Endothelial cell of umbilical vein (primary cell): ENCODE measurements around the gene HEXIM2. TPM values are rescaled to one million over a fixed set of nuclear protein-coding genes. Genes with fewer than 3 reads are reported as not detected.

Experiments
- BruUV-seq: library from RNA; stranded (reverse); fragments of 400-500 nt; replicated peaks from 2 replicates; lab custom pipeline; 2021; lab: Mats Ljungman, UMichigan
- CTCF ChIA-PET: fragments of 300-600, 350-600 bp; sonication (Branson Sonifier 250); formaldehyde crosslinking; loops from one replicate; lab custom pipeline; 2021; ENCODE audit warnings: antibody characterized with exemption, inconsistent platforms; lab: Charles Lee
- POLR2A ChIA-PET: fragments of 300-600, 350-600 bp; sonication (Branson Sonifier 250); formaldehyde crosslinking; loops from one replicate; lab custom pipeline; 2021; ENCODE audit warnings: antibody characterized with exemption, inconsistent platforms; lab: Charles Lee
- DNase-seq: peaks from one replicate; pipeline ENCODE4 v3.0.0-alpha.2; 2011; ENCODE audit warnings: low read depth, low spot score
- FAIRE-seq: peaks from 2 replicates; lab custom pipeline; 2011; peaks lifted over from hg19 to GRCh38; lab: Jason Lieb, UNC
- H2AFZ ChIP-seq: 2 replicates; pipeline ENCODE4 v1.6.0; 2012; ENCODE audit warnings: low read depth, low read length, control low read depth, inconsistent platforms
- H3K27ac ChIP-seq: 2 replicates; pipeline ENCODE4 v1.5.1; 2011; ENCODE audit warnings: low read depth, mild to moderate bottlenecking, control low read depth, low read length, moderate library complexity; ENCODE audit not compliant: insufficient read depth
- H3K27me3 ChIP-seq, 2 experiments: 2 replicates each; pipeline versions ENCODE4 v1.6.0 to v1.6.1; 2011; ENCODE audit warnings: low read length in 2 of 2, mixed read lengths in 1 of 2; ENCODE audit not compliant: control insufficient read depth in 2 of 2, insufficient read depth in 2 of 2
- H3K36me3 ChIP-seq, 2 experiments: 2 replicates in 1 of 2; 3 replicates in 1 of 2; pipeline ENCODE4 v1.5.1; 2011; ENCODE audit warnings: low read length in 2 of 2, mild to moderate bottlenecking in 1 of 2, moderate library complexity in 1 of 2; ENCODE audit not compliant: control insufficient read depth in 2 of 2, insufficient read depth in 2 of 2; ENCODE audit errors: extremely low read depth in 1 of 2
- H3K4me1 ChIP-seq: 3 replicates; pipeline ENCODE4 v1.5.1; 2011; ENCODE audit warnings: mild to moderate bottlenecking, low read length; ENCODE audit not compliant: control insufficient read depth, insufficient read depth; ENCODE audit errors: extremely low read depth
- H3K4me2 ChIP-seq: 2 replicates; pipeline ENCODE4 v1.6.1; 2011; ENCODE audit warnings: low read length, control low read depth, mixed read lengths; ENCODE audit not compliant: insufficient read depth
- H3K4me3 ChIP-seq, 3 experiments: fragments of 200-600 bp in 1 of 3; sonication (generic), shearing (Covaris generic) in 1 of 3; replicated peaks in 1 of 3; 2 replicates each; pipeline ENCODE4 v1.5.1; 2011 to 2016; ENCODE audit warnings: control low read depth in 3 of 3, low read length in 3 of 3, mild to moderate bottlenecking in 2 of 3, inconsistent platforms in 1 of 3, low read depth in 1 of 3, moderate library complexity in 1 of 3; ENCODE audit not compliant: insufficient read depth in 1 of 3
- H3K79me2 ChIP-seq: 2 replicates; pipeline ENCODE4 v1.6.0; 2012; ENCODE audit warnings: low read length, inconsistent platforms; ENCODE audit not compliant: control insufficient read depth, insufficient read depth
- H3K9ac ChIP-seq: replicated peaks from 2 replicates; pipeline ENCODE3; 2011; ENCODE audit warnings: low read length, control low read depth; ENCODE audit not compliant: insufficient read depth; ENCODE audit errors: extremely low read depth
- H3K9me1 ChIP-seq: replicated peaks from 3 replicates; pipeline ENCODE4 v1.6.0; 2011; ENCODE audit warnings: mild to moderate bottlenecking, low read length; ENCODE audit not compliant: control insufficient read depth, insufficient read depth; ENCODE audit errors: extremely low read depth
- H3K9me3 ChIP-seq: replicated peaks from 2 replicates; pipeline ENCODE4 v1.5.1; 2012; ENCODE audit warnings: low read length, inconsistent platforms; ENCODE audit not compliant: control insufficient read depth, insufficient read depth
- H4K20me1 ChIP-seq: replicated peaks from 2 replicates; pipeline ENCODE3; 2011; ENCODE audit warnings: mild to moderate bottlenecking, low read length; ENCODE audit not compliant: control insufficient read depth, insufficient read depth; ENCODE audit errors: extremely low read depth
- EZH2 ChIP-seq: IDR thresholded peaks from 2 replicates; pipeline ENCODE4 v1.6.1; 2012; ENCODE audit warnings: borderline replicate concordance, low read depth, mild to moderate bottlenecking, moderate library complexity, low read length, inconsistent platforms; ENCODE audit not compliant: severe bottlenecking
- FOS ChIP-seq: IDR thresholded peaks from 2 replicates; pipeline ENCODE4 v1.6.1; 2011; ENCODE audit warnings: mild to moderate bottlenecking, low read length, moderate library complexity, borderline replicate concordance; ENCODE audit not compliant: insufficient read depth
- GATA2 ChIP-seq: IDR thresholded peaks from 2 replicates; pipeline ENCODE4 v1.7.0; 2011; ENCODE audit warnings: low read depth, mild to moderate bottlenecking, moderate library complexity, mixed read lengths, low read length; ENCODE audit not compliant: insufficient read length, insufficient read depth
- JUN ChIP-seq: IDR thresholded peaks from 2 replicates; pipeline ENCODE4 v1.6.1; 2011; ENCODE audit warnings: borderline replicate concordance, low read depth; ENCODE audit not compliant: insufficient read length, insufficient read depth
- MYC ChIP-seq: IDR thresholded peaks from one replicate; pipeline ENCODE4 v1.6.1; 2011; ENCODE audit warnings: mild to moderate bottlenecking, low read depth, low read length
- POLR2A ChIP-seq: IDR thresholded peaks from 2 replicates; pipeline ENCODE4 v1.6.1; 2012; ENCODE audit warnings: low read depth, mild to moderate bottlenecking, control low read depth, low read length
- POLR2AphosphoS5 ChIP-seq: IDR thresholded peaks from 2 replicates; pipeline ENCODE4 v1.6.1; 2012; ENCODE audit warnings: low read depth, mild to moderate bottlenecking, control low read depth, low read length, moderate library complexity; ENCODE audit not compliant: insufficient read depth
- dilution Hi-C: fragments of 300-500 bp; cut with MboI; formaldehyde crosslinking; loops from one replicate; pipeline ENCODE4 v1.15.0; 2019; ENCODE audit warnings: low sequenced_read_pairs; ENCODE audit not compliant: extremely low pct_ligation_motif_present
- intact Hi-C: fragments of 100-400 bp; cut with micrococcal nuclease; formaldehyde crosslinking; loops from one replicate; pipeline ENCODE4 v1.10.0; 2022
- polyA plus RNA-seq, 4 experiments: library from polyadenylated mRNA; depleted of rRNA in 3 of 4; stranded (reverse) in 3 of 4; unstranded in 1 of 4; fragments of >200 nt; gene quantifications; 2 replicates each; pipeline versions ENCODE4 v1.2.1 to v1.2.3, GENCODE V29; 2011 to 2012; ENCODE audit warnings: missing spikeins in 1 of 4
- total RNA-seq: library from RNA; stranded (reverse); gene quantifications from 2 replicates; pipeline ENCODE4 v1.2.3, GENCODE V29; 2021
- TF ChIP-seq, protein P1 (sequence below), 2 donors: IDR thresholded peaks; 1 replicate in 1 of 2; 2 replicates in 1 of 2; pipeline ENCODE4 v1.5.1; 2011; ENCODE audit warnings: low read length in 2 of 2, mild to moderate bottlenecking in 2 of 2, moderate library complexity in 2 of 2, control low read depth in 1 of 2, inconsistent platforms in 1 of 2, low read depth in 1 of 2; ENCODE audit not compliant: insufficient read depth in 1 of 2; ENCODE audit errors: extremely low read depth in 1 of 2
- TF ChIP-seq, protein P2 (sequence below): IDR thresholded peaks from 2 replicates; pipeline ENCODE4 v1.6.1; 2011; ENCODE audit not compliant: insufficient read depth, insufficient read length

HEXIM2 gene
- total and polyA plus RNA-seq, 2 donors (not counting 3 experiments of a cell fraction or from before 2014, with no cell fraction given), result 2.9 to 3.8 TPM

DNA sequence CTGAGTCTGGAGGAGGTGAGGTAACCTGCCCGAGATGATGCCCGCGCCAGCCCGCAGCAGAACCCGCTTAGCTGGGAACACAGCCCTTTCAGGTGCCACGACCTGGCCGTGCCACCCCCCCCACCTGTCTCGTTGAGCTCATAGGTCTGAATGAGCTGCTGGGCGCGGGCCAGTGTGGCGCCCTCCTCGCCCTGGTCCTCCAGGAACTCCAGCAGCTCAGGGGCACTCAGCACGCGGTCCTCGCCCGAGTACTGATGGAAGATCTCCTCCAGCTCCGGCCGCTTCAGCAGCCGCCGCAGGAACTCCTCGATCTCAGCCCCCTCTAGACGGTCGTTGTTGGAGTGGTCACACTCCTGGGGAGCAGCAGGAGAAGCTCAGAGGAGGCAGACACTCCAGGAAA lies 43.0 kb upstream of the HEXIM2 start:
- no peak overlapping the region for H3K27ac ChIP-seq
- TF ChIP-seq JUN (no peak), POLR2AphosphoS5 (no peak), FOS (no peak), MYC (no peak), EZH2 (no peak), GATA2 (no peak), POLR2A (no peak)
- TF ChIP-seq, protein P1, sequence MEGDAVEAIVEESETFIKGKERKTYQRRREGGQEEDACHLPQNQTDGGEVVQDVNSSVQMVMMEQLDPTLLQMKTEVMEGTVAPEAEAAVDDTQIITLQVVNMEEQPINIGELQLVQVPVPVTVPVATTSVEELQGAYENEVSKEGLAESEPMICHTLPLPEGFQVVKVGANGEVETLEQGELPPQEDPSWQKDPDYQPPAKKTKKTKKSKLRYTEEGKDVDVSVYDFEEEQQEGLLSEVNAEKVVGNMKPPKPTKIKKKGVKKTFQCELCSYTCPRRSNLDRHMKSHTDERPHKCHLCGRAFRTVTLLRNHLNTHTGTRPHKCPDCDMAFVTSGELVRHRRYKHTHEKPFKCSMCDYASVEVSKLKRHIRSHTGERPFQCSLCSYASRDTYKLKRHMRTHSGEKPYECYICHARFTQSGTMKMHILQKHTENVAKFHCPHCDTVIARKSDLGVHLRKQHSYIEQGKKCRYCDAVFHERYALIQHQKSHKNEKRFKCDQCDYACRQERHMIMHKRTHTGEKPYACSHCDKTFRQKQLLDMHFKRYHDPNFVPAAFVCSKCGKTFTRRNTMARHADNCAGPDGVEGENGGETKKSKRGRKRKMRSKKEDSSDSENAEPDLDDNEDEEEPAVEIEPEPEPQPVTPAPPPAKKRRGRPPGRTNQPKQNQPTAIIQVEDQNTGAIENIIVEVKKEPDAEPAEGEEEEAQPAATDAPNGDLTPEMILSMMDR (IDR thresholded peaks at IDR 0.05; ENCODE audit: extremely low read depth in 1 of 2, insufficient read depth in 1 of 2, low read depth in 1 of 2, low read length in 2 of 2), result no peak
- TF ChIP-seq, protein P2, sequence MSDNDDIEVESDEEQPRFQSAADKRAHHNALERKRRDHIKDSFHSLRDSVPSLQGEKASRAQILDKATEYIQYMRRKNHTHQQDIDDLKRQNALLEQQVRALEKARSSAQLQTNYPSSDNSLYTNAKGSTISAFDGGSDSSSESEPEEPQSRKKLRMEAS, result no peak
- no peaks in the 10 kb centered on the region for H4K20me1 ChIP-seq
- H3K27me3 ChIP-seq, result no peaks in the 10 kb centered on the region
- POLR2A ChIA-PET, result interaction anchor here (1.2 kb wide), 1 partner anchor 58 kb away, joined by 3 read pairs; the partner anchor contains the start of gene NMT1
- peaks cover 0 to 2% of the 10 kb centered on the region in 2 experiments for H3K36me3 ChIP-seq
- no peak overlapping the region for H3K4me2 ChIP-seq
- DNase-seq (no peak), FAIRE-seq (no peak)
- no peak overlapping the region for H2AFZ ChIP-seq
- no peaks in the 10 kb centered on the region for H3K9me1 ChIP-seq
- no peak overlapping the region for H3K4me3 ChIP-seq
- no peak overlapping the region for H3K9ac ChIP-seq
- CTCF ChIA-PET, result interaction anchor here (0.5 to 6.9 kb wide), 5 partner anchors 10 to 19 kb away, joined by 3 to 34 read pairs (median 10); partner anchors contain the start of genes ACBD4 and PLCD3
- dilution Hi-C loops, result no loop called here
- intact Hi-C loops, result no loop called here
- H3K79me2 ChIP-seq, result no peaks in the 10 kb centered on the region
- no TSS peak for BruUV-seq
- no peaks in the 10 kb centered on the region for H3K9me3 ChIP-seq
- peaks cover 4% of the 10 kb centered on the region for H3K4me1 ChIP-seq
